ENCODE data around the gene ZFYVE16.

Gene ZFYVE16

GRCh38 chr5:80408484-80409366 lies 861 bp downstream of the ZFYVE16 start:
- Histone ChIP-seq H3K4me3 (IDR thresholded peaks at IDR 0.05; ENCODE audit: insufficient read depth, low read depth, low read length) (peak overlapping the region; percentile 37), H3K79me2 (ENCODE audit: insufficient read depth, low read depth) (peaks cover 29% of the 10 kb centered on the region; the same call in 1 of the 2 replicates), H4K20me1 (ENCODE audit: insufficient read depth) (no peaks in the 10 kb centered on the region), H2AFZ (ENCODE audit: low read depth) (peak overlapping the region; percentile 98), H3K9ac (peak overlapping the region; percentile 89), H3K27ac (peak overlapping the region; percentile 41), H3K36me3 (ENCODE audit: insufficient read depth) (no peaks in the 10 kb centered on the region), H3K27me3 (ENCODE audit: insufficient read depth, low read depth) (no peaks in the 10 kb centered on the region), H3K4me2 (peak overlapping the region; percentile 84), H3K4me1 (ENCODE audit: low read depth, poor library complexity, severe bottlenecking) (peaks cover 22% of the 10 kb centered on the region)
- TF ChIP-seq CTCF (conservative IDR thresholded peaks at IDR 0.05; ENCODE audit: low read depth, low read length), result no peak

- Histone ChIP-seq H3K36me3 (ENCODE audit: insufficient read depth) (no peaks in the 10 kb centered on the region), H3K27me3 (ENCODE audit: insufficient read depth, low read depth) (no peaks in the 10 kb centered on the region), H3K4me2 (peak overlapping the region; percentile 84), H3K4me3 (IDR thresholded peaks at IDR 0.05; ENCODE audit: insufficient read depth, low read depth, low read length) (no peak overlapping the region), H3K4me1 (ENCODE audit: low read depth, poor library complexity, severe bottlenecking) (peaks cover 22% of the 10 kb centered on the region), H3K9ac (no peak overlapping the region), H3K79me2 (ENCODE audit: insufficient read depth, low read depth) (peaks cover 29% of the 10 kb centered on the region; the same call in 1 of the 2 replicates), H2AFZ (ENCODE audit: low read depth) (no peak overlapping the region), H3K27ac (no peak overlapping the region), H4K20me1 (ENCODE audit: insufficient read depth) (no peaks in the 10 kb centered on the region)
- TF ChIP-seq CTCF (conservative IDR thresholded peaks at IDR 0.05; ENCODE audit: low read depth, low read length), result no peak
Measured at GRCh38 chr5:80409367-80409966, 1.6 kb downstream of the ZFYVE16 start.

GRCh38 chr5:80411589-80412219 lies 3.8 kb downstream of the ZFYVE16 start:
- Histone ChIP-seq H2AFZ (ENCODE audit: low read depth) (no peak overlapping the region), H3K27ac (no peak overlapping the region), H3K79me2 (ENCODE audit: insufficient read depth, low read depth) (peaks cover 29% of the 10 kb centered on the region; the same call in 1 of the 2 replicates), H3K27me3 (ENCODE audit: insufficient read depth, low read depth) (no peaks in the 10 kb centered on the region), H3K9ac (no peak overlapping the region), H3K4me1 (ENCODE audit: low read depth, poor library complexity, severe bottlenecking) (peaks cover 21% of the 10 kb centered on the region), H3K4me2 (no peak overlapping the region), H3K36me3 (ENCODE audit: insufficient read depth) (no peaks in the 10 kb centered on the region), H3K4me3 (IDR thresholded peaks at IDR 0.05; ENCODE audit: insufficient read depth, low read depth, low read length) (no peak overlapping the region), H4K20me1 (ENCODE audit: insufficient read depth) (no peaks in the 10 kb centered on the region)
- no peak for TF ChIP-seq CTCF (conservative IDR thresholded peaks at IDR 0.05; ENCODE audit: low read depth, low read length)

- Histone ChIP-seq H3K27me3 (ENCODE audit: insufficient read depth, low read depth) (no peaks in the 10 kb centered on the region), H3K4me1 (ENCODE audit: low read depth, poor library complexity, severe bottlenecking) (peaks cover 9% of the 10 kb centered on the region), H3K79me2 (ENCODE audit: insufficient read depth, low read depth) (peaks cover 23% of the 10 kb centered on the region; the same call in 1 of the 2 replicates), H2AFZ (ENCODE audit: low read depth) (no peak overlapping the region), H3K27ac (no peak overlapping the region), H3K36me3 (ENCODE audit: insufficient read depth) (no peaks in the 10 kb centered on the region), H3K4me2 (no peak overlapping the region), H4K20me1 (ENCODE audit: insufficient read depth) (no peaks in the 10 kb centered on the region), H3K9ac (no peak overlapping the region), H3K4me3 (IDR thresholded peaks at IDR 0.05; ENCODE audit: insufficient read depth, low read depth, low read length) (no peak overlapping the region)
- TF ChIP-seq CTCF (conservative IDR thresholded peaks at IDR 0.05; ENCODE audit: low read depth, low read length), result no peak
Measured at GRCh38 chr5:80414113-80414512, 6.2 kb downstream of the ZFYVE16 start.
